Erythroblast (primary cell): ENCODE measurements around the gene PNPLA1.

ENCODE experiments used
- GATA1 ChIP-seq: IDR thresholded peaks from 2 replicates; pipeline ENCODE4 v1.6.1; 2011; ENCODE audit warnings: low read depth, mild to moderate bottlenecking, control low read depth, low read length, moderate library complexity
- POLR2A ChIP-seq: IDR thresholded peaks from 2 replicates; pipeline ENCODE4 v1.6.1; 2011; ENCODE audit warnings: mild to moderate bottlenecking, low read length

- TF ChIP-seq POLR2A: no peak
- no peak for TF ChIP-seq GATA1
Observed at GRCh38 chr6:36247693-36248092, 22.2 kb upstream of the PNPLA1 start.
